ENCODE measurements around the gene CGB3.
"Not testable (repeated sequence)": the region's sequence is repeated elsewhere in the genome, so short reads cannot be mapped to it uniquely, and the experiment has no call there.

The CGB3 gene

GRCh38 chr19:49024233-49024632, at the start of gene CGB3:
TSS of gene CGB3 (minus strand) at chr19:49024333. CDS start at chr19:49023971, 362 bp downstream.
- not testable (repeated sequence) for DNase-seq (ENCODE audit: low read depth in 1 of 2, low spot score in 1 of 2)

GRCh38 chr19:49071860-49072547, 47.9 kb upstream of the CGB3 start:
- DNase-seq (ENCODE audit: low read depth in 1 of 2, low spot score in 1 of 2), result no peak

GRCh38 chr19:49070416-49070815, 46.3 kb upstream of the CGB3 start:
- no peak for DNase-seq (ENCODE audit: low read depth in 1 of 2, low spot score in 1 of 2)

- DNase-seq (ENCODE audit: low read depth in 1 of 2, low spot score in 1 of 2), result no peak
Measured at GRCh38 chr19:49069026-49069425, 44.9 kb upstream of the CGB3 start.

- no peak for DNase-seq (ENCODE audit: low read depth in 1 of 2, low spot score in 1 of 2)
Measured at GRCh38 chr19:49067554-49067953, 43.4 kb upstream of the CGB3 start.

- DNase-seq (ENCODE audit: low read depth in 1 of 2, low spot score in 1 of 2), result no peak
Measured at GRCh38 chr19:49065905-49066512, 41.9 kb upstream of the CGB3 start.

- DNase-seq (ENCODE audit: low read depth in 1 of 2, low spot score in 1 of 2), result no peak
Measured at GRCh38 chr19:49064768-49065611, 40.9 kb upstream of the CGB3 start, which contains the start of gene NTF4. TSS of gene NTF4 (minus strand) at chr19:49064818. CDS start at chr19:49061997, 2,821 bp downstream.

GRCh38 chr19:49064029-49064629, 40.0 kb upstream of the CGB3 start:
- no peak for DNase-seq (ENCODE audit: low read depth in 1 of 2, low spot score in 1 of 2)

GRCh38 chr19:49061445-49061844, 37.3 kb upstream of the CGB3 start:
- DNase-seq (ENCODE audit: low read depth in 1 of 2, low spot score in 1 of 2), result no peak

GRCh38 chr19:49061000-49061399, 36.9 kb upstream of the CGB3 start:
- no peak for DNase-seq (ENCODE audit: low read depth in 1 of 2, low spot score in 1 of 2)

GRCh38 chr19:49059053-49059452, 34.9 kb upstream of the CGB3 start:
- DNase-seq (ENCODE audit: low read depth in 1 of 2, low spot score in 1 of 2), result no peak

GRCh38 chr19:49058562-49058961, 34.4 kb upstream of the CGB3 start:
- no peak for DNase-seq (ENCODE audit: low read depth in 1 of 2, low spot score in 1 of 2)

GRCh38 chr19:49057636-49058234, 33.6 kb upstream of the CGB3 start, which contains the start of gene CGB7:
TSS of gene CGB7 (minus strand) at chr19:49057749. CDS start at chr19:49055375, 2,374 bp downstream.
- no peak for DNase-seq (ENCODE audit: low read depth in 1 of 2, low spot score in 1 of 2)

- DNase-seq (ENCODE audit: low read depth in 1 of 2, low spot score in 1 of 2), result not testable (repeated sequence)
Measured at GRCh38 chr19:49056902-49057596, 32.9 kb upstream of the CGB3 start.

- DNase-seq (ENCODE audit: low read depth in 1 of 2, low spot score in 1 of 2), result peak; percentile 16 to 23
Measured at GRCh38 chr19:49056101-49056901, 32.2 kb upstream of the CGB3 start.

- DNase-seq (ENCODE audit: low read depth in 1 of 2, low spot score in 1 of 2), result not testable (repeated sequence)
Measured at GRCh38 chr19:49050376-49051033, 26.4 kb upstream of the CGB3 start.

- not testable (repeated sequence) for DNase-seq (ENCODE audit: low read depth in 1 of 2, low spot score in 1 of 2)
Measured at GRCh38 chr19:49049834-49050233, 25.7 kb upstream of the CGB3 start.

GRCh38 chr19:49049011-49049410, 24.9 kb upstream of the CGB3 start, which contains the start of gene CGB8:
TSS of gene CGB8 (minus strand) at chr19:49049111. CDS start at chr19:49048739, 372 bp downstream.
- DNase-seq (ENCODE audit: low read depth in 1 of 2, low spot score in 1 of 2), result not testable (repeated sequence)

GRCh38 chr19:49043548-49043947, 19.4 kb upstream of the CGB3 start, which contains the start of gene CGB5:
TSS of gene CGB5 (plus strand) at chr19:49043848. CDS start at chr19:49044210, 362 bp downstream.
- DNase-seq (ENCODE audit: low read depth in 1 of 2, low spot score in 1 of 2), result not testable (repeated sequence)

All from activated T-helper 1 cell treated with anti-CD3 and anti-CD28 coated beads, Interleukin-2, amount 50 U/mL, for 16 hours (primary cell).